AG08395 (cell line): ENCODE measurements around the gene AASDHPPT.

ENCODE experiments used
- DNase-seq: peaks from one replicate; pipeline ENCODE4 v3.0.0; 2012; ENCODE audit warnings: mixed read lengths, low spot score

Gene AASDHPPT

GRCh38 chr11:106086850-106087249, 9.4 kb downstream of the AASDHPPT start:
- DNase-seq = no peak

- DNase-seq = peak; percentile 28
Observed at GRCh38 chr11:106087815-106088435, 10.5 kb downstream of the AASDHPPT start.

- no peak for DNase-seq
Observed at GRCh38 chr11:106088896-106089295, 11.4 kb downstream of the AASDHPPT start.

GRCh38 chr11:106091480-106092123, 14.1 kb downstream of the AASDHPPT start:
- DNase-seq = peak; percentile 6

- DNase-seq = no peak
Observed at GRCh38 chr11:106092446-106092845, 15.0 kb downstream of the AASDHPPT start.

GRCh38 chr11:106098893-106099553, 21.6 kb downstream of the AASDHPPT start:
- no peak for DNase-seq

GRCh38 chr11:106101370-106101769, 23.9 kb downstream of the AASDHPPT start:
- no peak for DNase-seq

- peak; percentile 7 for DNase-seq
Observed at GRCh38 chr11:106101819-106102218, 24.4 kb downstream of the AASDHPPT start.

- no peak for DNase-seq
Observed at GRCh38 chr11:106105986-106106385, 28.5 kb downstream of the AASDHPPT start.

- DNase-seq = no peak
Observed at GRCh38 chr11:106121570-106122320, 44.3 kb downstream of the AASDHPPT start.

GRCh38 chr11:106127604-106128003, 50.1 kb downstream of the AASDHPPT start:
- DNase-seq = no peak

GRCh38 chr11:106128740-106129139, 51.3 kb downstream of the AASDHPPT start:
- no peak for DNase-seq

- DNase-seq = no peak
Observed at GRCh38 chr11:106131998-106132397, 54.5 kb downstream of the AASDHPPT start.

- no peak for DNase-seq
Observed at GRCh38 chr11:106132582-106133354, 55.3 kb downstream of the AASDHPPT start.

- no peak for DNase-seq
Observed at GRCh38 chr11:106133529-106133928, 56.1 kb downstream of the AASDHPPT start.

GRCh38 chr11:106137061-106137460, 59.6 kb downstream of the AASDHPPT start:
- DNase-seq = no peak

GRCh38 chr11:106137758-106138157, 60.3 kb downstream of the AASDHPPT start:
- DNase-seq = no peak
